GM19025 (cell line): ENCODE data around the gene GAP43.

Source experiments
- ATAC-seq: cut with Tn5 transposase; IDR thresholded peaks from one replicate; pipeline ENCODE4 v1.9.1; 2021; ENCODE audit warnings: mild to moderate bottlenecking, low read depth, moderate library complexity; ENCODE audit not compliant: unreplicated experiment

The GAP43 gene

GRCh38 chr3:115659253-115660220 is 36.2 kb downstream of the GAP43 start:
- no peak for ATAC-seq

GRCh38 chr3:115660646-115661337 is 37.5 kb downstream of the GAP43 start:
- no peak for ATAC-seq

GRCh38 chr3:115662356-115662755 is 39.0 kb downstream of the GAP43 start:
- ATAC-seq: no peak

GRCh38 chr3:115663414-115663813 is 40.1 kb downstream of the GAP43 start:
- no peak for ATAC-seq

GRCh38 chr3:115666081-115666480 is 42.8 kb downstream of the GAP43 start:
- ATAC-seq: no peak

GRCh38 chr3:115666920-115667737 is 43.8 kb downstream of the GAP43 start:
- no peak for ATAC-seq

- ATAC-seq: no peak
Measured at GRCh38 chr3:115667738-115668065, 44.4 kb downstream of the GAP43 start.

- ATAC-seq: no peak
Measured at GRCh38 chr3:115670911-115671310, 47.6 kb downstream of the GAP43 start.

GRCh38 chr3:115671761-115672455 is 48.6 kb downstream of the GAP43 start:
- no peak for ATAC-seq

- ATAC-seq: no peak
Measured at GRCh38 chr3:115673881-115674280, 50.6 kb downstream of the GAP43 start.

- no peak for ATAC-seq
Measured at GRCh38 chr3:115676336-115676735, 53.0 kb downstream of the GAP43 start.

GRCh38 chr3:115680803-115681345 is 57.6 kb downstream of the GAP43 start:
- no peak for ATAC-seq

- ATAC-seq: no peak
Measured at GRCh38 chr3:115681736-115682135, 58.4 kb downstream of the GAP43 start.

GRCh38 chr3:115683305-115683704 is 60.0 kb downstream of the GAP43 start:
- no peak for ATAC-seq

GRCh38 chr3:115683773-115684172 is 60.5 kb downstream of the GAP43 start:
- ATAC-seq: no peak

GRCh38 chr3:115685097-115685496 is 61.8 kb downstream of the GAP43 start:
- peak; percentile 74 for ATAC-seq

GRCh38 chr3:115687721-115688120 is 64.4 kb downstream of the GAP43 start:
- no peak for ATAC-seq

- no peak for ATAC-seq
Measured at GRCh38 chr3:115688418-115688817, 65.1 kb downstream of the GAP43 start.

GRCh38 chr3:115689928-115690327 is 66.6 kb downstream of the GAP43 start:
- no peak for ATAC-seq

- ATAC-seq: no peak
Measured at GRCh38 chr3:115691964-115692363, 68.7 kb downstream of the GAP43 start.
